Kidney epithelial cell (primary cell): ENCODE measurements around the gene ABL2. TPM values are rescaled to one million over a fixed set of nuclear protein-coding genes. Genes with fewer than 3 reads are reported as not detected.
"Not testable (repeated sequence)": the region's sequence is repeated elsewhere in the genome, so short reads cannot be mapped to it uniquely, and the experiment has no call there.

Source experiments
- DNase-seq: peaks from one replicate; pipeline ENCODE4 v3.0.0-alpha.2; 2010; ENCODE audit warnings: low read depth
- H3K27me3 ChIP-seq: 2 replicates; pipeline ENCODE4 v1.6.0; 2011; ENCODE audit warnings: low read length; ENCODE audit not compliant: control insufficient read depth, insufficient read depth
- H3K36me3 ChIP-seq: 2 replicates; pipeline ENCODE4 v1.5.1; 2011; ENCODE audit warnings: low read length; ENCODE audit not compliant: control insufficient read depth, insufficient read depth
- H3K4me3 ChIP-seq: 2 replicates; pipeline ENCODE4 v1.5.1; 2011; ENCODE audit warnings: low read depth, mild to moderate bottlenecking, control low read depth, low read length
- total RNA-seq: library from RNA; depleted of rRNA; stranded (reverse); fragments of >200 nt; gene quantifications from 2 replicates; pipeline ENCODE4 v1.2.3, GENCODE V29; 2015
- TF ChIP-seq, protein P1 (sequence below): IDR thresholded peaks from 2 replicates; pipeline ENCODE4 v1.5.1; 2011; ENCODE audit warnings: mild to moderate bottlenecking, moderate library complexity, low read length, control low read depth, inconsistent platforms; ENCODE audit not compliant: insufficient read depth, poor library complexity, severe bottlenecking

ABL2 gene
- total RNA-seq, 1 donor from 2014 or later: 47.4 TPM

GRCh38 chr1:179262183-179262582 lies 32.7 kb upstream of the ABL2 start:
- Histone ChIP-seq H3K4me3 (no peak overlapping the region), H3K36me3 (no peaks in the 10 kb centered on the region), H3K27me3 (no peaks in the 10 kb centered on the region)
- DNase-seq: no peak
- TF ChIP-seq, protein P1, sequence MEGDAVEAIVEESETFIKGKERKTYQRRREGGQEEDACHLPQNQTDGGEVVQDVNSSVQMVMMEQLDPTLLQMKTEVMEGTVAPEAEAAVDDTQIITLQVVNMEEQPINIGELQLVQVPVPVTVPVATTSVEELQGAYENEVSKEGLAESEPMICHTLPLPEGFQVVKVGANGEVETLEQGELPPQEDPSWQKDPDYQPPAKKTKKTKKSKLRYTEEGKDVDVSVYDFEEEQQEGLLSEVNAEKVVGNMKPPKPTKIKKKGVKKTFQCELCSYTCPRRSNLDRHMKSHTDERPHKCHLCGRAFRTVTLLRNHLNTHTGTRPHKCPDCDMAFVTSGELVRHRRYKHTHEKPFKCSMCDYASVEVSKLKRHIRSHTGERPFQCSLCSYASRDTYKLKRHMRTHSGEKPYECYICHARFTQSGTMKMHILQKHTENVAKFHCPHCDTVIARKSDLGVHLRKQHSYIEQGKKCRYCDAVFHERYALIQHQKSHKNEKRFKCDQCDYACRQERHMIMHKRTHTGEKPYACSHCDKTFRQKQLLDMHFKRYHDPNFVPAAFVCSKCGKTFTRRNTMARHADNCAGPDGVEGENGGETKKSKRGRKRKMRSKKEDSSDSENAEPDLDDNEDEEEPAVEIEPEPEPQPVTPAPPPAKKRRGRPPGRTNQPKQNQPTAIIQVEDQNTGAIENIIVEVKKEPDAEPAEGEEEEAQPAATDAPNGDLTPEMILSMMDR: no peak

DNA sequence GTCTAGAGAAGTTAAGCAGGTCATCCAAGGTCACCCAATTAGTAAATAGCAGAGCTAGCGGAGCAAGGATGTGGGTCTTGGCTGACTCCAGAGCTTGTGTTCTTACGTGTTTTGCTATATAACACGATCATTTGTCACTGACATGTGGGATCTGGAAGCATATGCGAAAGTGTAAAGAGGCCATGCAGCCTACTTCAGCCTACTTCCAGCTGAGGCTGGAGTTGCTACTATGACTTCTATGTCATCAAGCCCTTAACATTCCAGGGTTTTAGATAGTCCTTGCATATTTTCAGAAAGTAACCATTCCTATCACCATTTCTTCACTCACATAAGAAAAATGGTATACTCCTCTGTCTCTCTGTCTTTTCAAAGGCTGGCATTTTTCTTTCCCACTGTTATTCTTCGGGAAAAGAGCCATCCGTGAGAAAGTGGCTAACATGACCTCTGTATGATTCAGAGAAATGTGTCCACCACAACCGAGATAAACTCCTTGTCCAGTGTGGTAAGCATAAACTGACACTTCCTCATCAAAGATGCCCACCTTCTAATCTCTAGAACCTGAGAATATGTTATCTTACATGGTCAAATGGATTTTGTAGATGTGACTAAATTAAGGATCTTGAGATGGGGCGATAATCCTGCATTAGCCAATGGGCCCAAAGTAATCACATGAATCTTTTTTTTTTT lies 24.0 kb upstream of the ABL2 start:
- DNase-seq: no peak
- Histone ChIP-seq H3K4me3 (no peak overlapping the region), H3K27me3 (no peaks in the 10 kb centered on the region), H3K36me3 (no peaks in the 10 kb centered on the region)
- TF ChIP-seq, protein P1: no peak

DNA sequence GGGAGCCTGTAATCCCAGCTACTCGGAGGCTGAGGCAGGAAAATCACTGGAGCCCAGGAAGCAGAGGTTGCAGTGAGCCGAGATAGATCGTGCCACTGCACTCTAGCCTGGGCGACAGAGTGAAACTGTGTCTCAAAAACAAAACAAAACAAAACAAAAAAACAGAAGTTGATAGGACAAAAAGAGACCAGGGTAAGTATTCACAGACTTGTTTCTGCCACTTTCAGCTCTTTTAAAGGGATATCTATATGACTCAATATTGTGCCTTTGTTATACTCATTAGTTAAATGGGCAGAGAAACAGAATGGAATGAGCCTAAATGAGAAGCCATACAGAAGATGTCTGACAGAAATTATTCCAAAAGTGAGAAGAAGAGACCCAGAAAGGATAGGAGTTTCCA lies 23.1 kb upstream of the ABL2 start:
- H3K27me3 ChIP-seq: no peaks in the 10 kb centered on the region
- DNase-seq: no peak

GRCh38 chr1:179251675-179252074 lies 22.2 kb upstream of the ABL2 start:
- no peak for DNase-seq
- Histone ChIP-seq H3K4me3 (no peak overlapping the region), H3K27me3 (no peaks in the 10 kb centered on the region), H3K36me3 (no peaks in the 10 kb centered on the region)
- TF ChIP-seq, protein P1: peak; percentile 35

More for the DNA sequence above, 23.1 kb upstream of the ABL2 start:
- TF ChIP-seq, protein P1: no peak
- Histone ChIP-seq H3K36me3 (no peaks in the 10 kb centered on the region), H3K4me3 (no peak overlapping the region)

DNA sequence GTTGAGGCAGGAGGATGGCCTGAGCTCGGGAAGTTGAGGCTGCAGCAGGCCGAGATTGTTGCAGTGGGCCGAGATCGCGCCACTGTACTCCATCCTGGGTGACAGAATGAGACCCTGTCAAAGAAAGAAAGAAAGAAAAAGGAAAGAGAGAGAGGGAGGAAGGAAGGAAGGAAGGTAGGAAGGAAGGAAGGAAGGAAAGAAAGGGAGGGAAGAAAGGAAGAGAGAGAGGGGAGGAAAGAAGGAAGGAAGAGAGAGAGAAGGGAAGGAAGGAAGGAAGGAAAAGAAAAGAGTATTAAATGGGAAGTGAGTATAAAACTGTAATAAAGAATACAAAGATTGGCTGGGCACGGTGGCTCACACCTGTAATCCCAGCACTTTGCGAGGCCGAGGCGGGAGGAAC lies 18.4 kb upstream of the ABL2 start:
- no peaks in the 10 kb centered on the region for H3K36me3 ChIP-seq
- H3K27me3 ChIP-seq: no peaks in the 10 kb centered on the region
- no peak for DNase-seq
- no peak overlapping the region for H3K4me3 ChIP-seq
- TF ChIP-seq, protein P1: no peak

GRCh38 chr1:179245426-179245825 lies 15.9 kb upstream of the ABL2 start:
- DNase-seq, H3K36me3 ChIP-seq, H3K4me3 ChIP-seq, H3K27me3 ChIP-seq: not testable (repeated sequence)
